HG03060 (cell line): ENCODE data around the gene BCL7B.
"Not testable (repeated sequence)": the region's sequence is repeated elsewhere in the genome, so short reads cannot be mapped to it uniquely, and the experiment has no call there.

Source experiments
- ATAC-seq: cut with Tn5 transposase; IDR thresholded peaks from one replicate; pipeline ENCODE4 v1.9.1; 2021; ENCODE audit warnings: low read depth, moderate number of reproducible peaks; ENCODE audit not compliant: unreplicated experiment

The BCL7B gene

GRCh38 chr7:73504920-73505319 lies 52.6 kb downstream of the BCL7B start:
- ATAC-seq = no peak

DNA sequence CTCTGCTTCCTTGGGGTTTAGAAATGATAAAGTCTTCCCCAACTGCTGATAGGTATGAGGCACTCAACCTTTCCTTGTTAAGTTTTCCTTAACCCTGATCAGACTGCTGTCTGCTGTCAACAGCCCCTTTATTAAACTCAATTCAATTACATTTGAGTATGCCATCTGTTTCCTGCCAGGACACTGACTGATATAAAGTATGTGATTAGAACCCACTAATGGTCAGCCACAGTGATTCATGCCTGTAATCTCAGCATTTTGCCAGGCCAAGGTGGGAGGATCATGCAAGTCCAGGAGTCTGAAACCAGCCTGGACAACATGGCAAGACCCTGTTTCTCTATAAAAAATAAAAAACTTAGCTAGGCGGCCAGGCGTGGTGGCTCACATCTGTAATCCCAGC lies 53.5 kb downstream of the BCL7B start:
- no peak for ATAC-seq

DNA sequence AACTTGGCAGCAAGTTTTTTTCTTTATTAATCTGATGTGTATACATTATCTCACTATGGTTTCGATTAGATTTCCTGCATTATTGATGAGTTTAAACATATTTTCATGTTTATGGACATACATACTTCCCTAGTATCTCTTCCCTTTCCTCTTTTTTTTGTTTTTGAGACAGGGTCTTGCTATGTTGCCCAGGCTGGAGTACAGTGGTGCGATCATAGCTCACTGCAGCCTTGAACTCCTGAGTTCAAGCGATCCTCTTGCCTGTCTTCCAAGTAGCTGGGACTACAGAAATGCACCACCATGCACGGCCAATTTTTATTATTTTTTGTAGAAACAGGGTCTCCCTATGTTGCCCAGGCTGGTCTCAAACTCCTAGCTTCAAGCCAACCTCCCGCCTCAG lies 54.3 kb downstream of the BCL7B start:
- ATAC-seq = no peak

DNA sequence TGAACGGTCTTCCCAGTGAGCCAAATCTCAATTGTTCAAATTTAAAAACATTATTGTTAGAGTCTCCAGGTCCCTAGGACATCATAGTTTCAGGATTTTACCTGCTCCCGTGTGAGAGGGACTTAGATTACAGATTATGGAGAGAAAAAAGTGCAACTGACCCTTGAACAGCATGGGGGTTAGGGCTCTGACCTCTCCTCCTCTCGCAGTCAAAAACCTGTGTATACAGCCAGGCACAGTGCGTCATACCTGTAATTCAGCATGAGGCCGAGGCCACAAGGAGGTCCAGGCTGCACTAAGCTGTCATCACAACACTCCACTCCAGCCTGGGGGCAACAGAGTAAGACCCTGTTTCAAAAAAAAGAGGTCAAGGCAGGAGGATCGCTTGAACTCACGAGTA lies 60.9 kb downstream of the BCL7B start:
- ATAC-seq = no peak

DNA sequence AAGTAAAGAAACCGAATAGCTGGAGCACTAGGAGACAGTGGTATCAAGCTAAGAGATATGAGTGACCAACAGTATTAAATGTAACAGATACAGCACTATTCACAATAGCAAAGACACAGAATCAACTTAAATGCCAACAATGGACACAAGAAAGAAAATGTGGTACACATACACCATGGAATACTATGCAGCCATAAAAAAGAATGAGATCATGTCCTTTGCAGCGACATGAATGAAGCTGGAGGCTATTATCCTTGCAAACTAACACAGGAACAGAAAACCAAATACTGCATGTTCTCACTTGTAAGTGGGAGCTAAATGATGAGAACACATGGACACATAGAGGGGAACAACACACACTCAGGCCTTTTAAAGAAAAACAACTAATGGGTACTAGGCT lies 62.0 kb downstream of the BCL7B start:
- not testable (repeated sequence) for ATAC-seq

DNA sequence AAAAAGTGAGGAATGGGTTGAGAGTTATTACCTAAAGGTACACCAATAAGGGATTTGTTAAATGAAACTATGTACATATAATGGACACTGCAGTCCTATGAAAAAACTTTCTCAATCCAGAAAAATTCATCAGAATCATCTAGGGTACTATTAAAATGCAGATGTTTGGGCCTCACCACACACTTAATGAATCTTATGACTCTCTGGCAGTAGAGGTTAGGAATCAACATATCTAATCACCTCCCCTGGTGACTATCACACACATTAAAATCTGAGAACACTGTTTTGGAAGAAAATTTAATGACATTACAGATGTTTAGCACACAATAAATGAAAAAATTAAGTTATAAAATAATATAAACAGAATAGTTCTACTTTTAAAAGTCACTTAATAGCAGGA lies 67.5 kb downstream of the BCL7B start:
- no peak for ATAC-seq

- no peak for ATAC-seq
Measured at GRCh38 chr7:73487486-73487885, 70.0 kb downstream of the BCL7B start.
